GM15510 (cell line): ENCODE results near the gene INTS2.

Experiments
- POLR2A ChIP-seq: IDR thresholded peaks from 3 replicates; pipeline ENCODE4 v1.6.1; 2011; ENCODE audit warnings: borderline replicate concordance; ENCODE audit not compliant: insufficient read length; ENCODE audit errors: extremely low read depth

INTS2 gene

GRCh38 chr17:61903251-61903650 is 24.5 kb downstream of the INTS2 start:
- no peak for TF ChIP-seq POLR2A

- TF ChIP-seq POLR2A = no peak
Measured at GRCh38 chr17:61897548-61898180, 30.1 kb downstream of the INTS2 start.

GRCh38 chr17:61895391-61895790 is 32.4 kb downstream of the INTS2 start:
- TF ChIP-seq POLR2A = no peak

GRCh38 chr17:61884864-61885263 is 42.9 kb downstream of the INTS2 start:
- TF ChIP-seq POLR2A = no peak

GRCh38 chr17:61880589-61881102 is 47.1 kb downstream of the INTS2 start:
- no peak for TF ChIP-seq POLR2A

- no peak for TF ChIP-seq POLR2A
Measured at GRCh38 chr17:61878984-61879612, 48.7 kb downstream of the INTS2 start.

GRCh38 chr17:61878520-61878919 is 49.3 kb downstream of the INTS2 start:
- no peak for TF ChIP-seq POLR2A

GRCh38 chr17:61877837-61878236 is 49.9 kb downstream of the INTS2 start:
- no peak for TF ChIP-seq POLR2A

GRCh38 chr17:61875804-61876203 is 52.0 kb downstream of the INTS2 start:
- TF ChIP-seq POLR2A = no peak

- TF ChIP-seq POLR2A = no peak
Measured at GRCh38 chr17:61875285-61875684, 52.5 kb downstream of the INTS2 start.

- no peak for TF ChIP-seq POLR2A
Measured at GRCh38 chr17:61874075-61874474, 53.7 kb downstream of the INTS2 start.

GRCh38 chr17:61872099-61872498 is 55.7 kb downstream of the INTS2 start:
- no peak for TF ChIP-seq POLR2A

GRCh38 chr17:61869138-61869537 is 58.6 kb downstream of the INTS2 start:
- no peak for TF ChIP-seq POLR2A

- TF ChIP-seq POLR2A = no peak
Measured at GRCh38 chr17:61868074-61868473, 59.7 kb downstream of the INTS2 start.

GRCh38 chr17:61867033-61867432 is 60.7 kb downstream of the INTS2 start:
- TF ChIP-seq POLR2A = no peak

GRCh38 chr17:61863801-61864126 is 64.0 kb downstream of the INTS2 start:
- no peak for TF ChIP-seq POLR2A
